Transverse colon (tissue), 4 donors: Measurements from ENCODE around the gene TM6SF1. TPM values are rescaled to one million over a fixed set of nuclear protein-coding genes. Genes with fewer than 3 reads are reported as not detected.

Source experiments
- DNase-seq: peaks from one replicate; pipeline ENCODE4 v3.0.0-alpha.2; 2019
- H3K27ac ChIP-seq, 4 donors: fragments of 200-600 bp; sonication (generic); 2 replicates each; pipeline ENCODE4 v1.5.1; 2016 to 2018; ENCODE audit warnings: inconsistent platforms in 4 of 4
- H3K27me3 ChIP-seq: fragments of 200-600 bp; sonication (generic); 2 replicates; pipeline ENCODE4 v1.5.1; 2017; ENCODE audit warnings: inconsistent platforms
- H3K36me3 ChIP-seq, 4 donors: fragments of 200-600 bp; sonication (generic); 2 replicates each; pipeline ENCODE4 v1.5.1; 2017 to 2019; ENCODE audit warnings: inconsistent platforms in 4 of 4
- H3K4me1 ChIP-seq, 4 donors: fragments of 200-600 bp; sonication (generic); 2 replicates each; pipeline ENCODE4 v1.5.1; 2017 to 2020; ENCODE audit warnings: inconsistent platforms in 4 of 4
- H3K4me3 ChIP-seq, 4 donors: fragments of 200-600 bp; sonication (generic); 1 replicate in 1 of 4; 2 replicates in 3 of 4; pipeline versions ENCODE4 v1.5.1 to v1.6.1; 2017 to 2019; ENCODE audit warnings: inconsistent platforms in 4 of 4
- H3K9me3 ChIP-seq, 2 donors: fragments of 200-600 bp; sonication (generic); 2 replicates each; pipeline ENCODE4 v1.5.1; 2017 to 2019; ENCODE audit warnings: inconsistent platforms in 2 of 2
- CTCF ChIP-seq, 5 experiments: fragments of 200-600 bp in 3 of 5; fragments of 450-650 bp in 2 of 5; sonication (generic) in 3 of 5; IDR thresholded peaks; 1 replicate in 2 of 5; 2 replicates in 3 of 5; pipeline ENCODE4 v1.5.1; 2016 to 2017; ENCODE audit warnings: antibody characterized with exemption in 5 of 5, inconsistent platforms in 3 of 5, mild to moderate bottlenecking in 2 of 5, moderate library complexity in 1 of 5
- EP300 ChIP-seq: sonication (generic); formaldehyde crosslinking; IDR thresholded peaks from one replicate; pipeline ENCODE4 v1.6.1; 2017; ENCODE audit warnings: antibody characterized with exemption, low read depth
- POLR2A ChIP-seq: fragments of 450-650 bp; IDR thresholded peaks from one replicate; pipeline ENCODE4 v1.6.1; 2016; ENCODE audit warnings: antibody characterized with exemption, mild to moderate bottlenecking, moderate library complexity
- POLR2AphosphoS5 ChIP-seq, 3 donors: sonication (generic); formaldehyde crosslinking; IDR thresholded peaks; one replicate each; pipeline ENCODE4 v1.6.1; 2016; ENCODE audit warnings: antibody characterized with exemption in 3 of 3
- WGBS, 2 donors: methylation state at CpG; one replicate each; pipeline ENCODE4 v1.1.5; 2018; ENCODE audit warnings: low coverage in 1 of 2; 5-methylcytosine and 5-hydroxymethylcytosine counted together
- in situ Hi-C, 4 donors: fragments of 200-750 bp; cut with MboI; loops; one replicate each; pipeline versions ENCODE4 v1.15.0 to v1.15.1; 2017; ENCODE audit warnings: low sequenced_read_pairs in 3 of 4, low pct_ligation_motif_present in 1 of 4, low pct_unique_long_range_greater_than_20kb in 1 of 4
- intact Hi-C: fragments of 100-400 bp; cut with DNase I; formaldehyde crosslinking; loops from one replicate; pipeline ENCODE4 v1.15.1; 2023; ENCODE audit warnings: low total_unique reads
- small RNA-seq, 4 donors: library from RNA; depleted of rRNA; stranded (forward); fragments of <200 nt; gene quantifications; one replicate each; pipeline ENCODE3, GENCODE V24; 2016
- total RNA-seq, 4 donors: library from RNA; depleted of rRNA; stranded (reverse); fragments of >200 nt; gene quantifications; one replicate each; pipeline ENCODE4 v1.1.0, GENCODE V29; 2016

Gene TM6SF1
- total RNA-seq, 4 donors from 2014 or later = 0.96 to 1.7 TPM; not detected in 2

- intact Hi-C loops = no loop called here
- 67 to 68% methylated on average over 2 of the region's 2 CpGs for WGBS, 2 donors
Measured at GRCh38 chr15:83178390-83178789, 70.9 kb downstream of the TM6SF1 start.

GRCh38 chr15:83178869-83179325 lies 71.5 kb downstream of the TM6SF1 start:
- DNase-seq = no peak
- no peaks in the 10 kb centered on the region for H3K36me3 ChIP-seq
- TF ChIP-seq EP300 (no peak), POLR2AphosphoS5 (IDR thresholded peaks at IDR 0.05) (no peak), POLR2A (no peak), CTCF (IDR thresholded peaks at IDR 0.05) (no peak)
- H3K4me3 ChIP-seq = no peak overlapping the region
- H3K27ac ChIP-seq = no peak overlapping the region
- H3K27me3 ChIP-seq = no peaks in the 10 kb centered on the region
- H3K9me3 ChIP-seq = no peaks in the 10 kb centered on the region
- in situ Hi-C loops = no loop called here
- WGBS, 2 donors = 93 to 100% methylated on average over 1 to 3 of the region's 3 CpGs
- intact Hi-C loops = no loop called here
- H3K4me1 ChIP-seq = no peaks in the 10 kb centered on the region

More at GRCh38 chr15:83178390-83178789, 70.9 kb downstream of the TM6SF1 start:
- Histone ChIP-seq H3K4me3 (no peak overlapping the region), H3K27ac (no peak overlapping the region), H3K36me3 (no peaks in the 10 kb centered on the region), H3K27me3 (no peaks in the 10 kb centered on the region), H3K4me1 (no peaks in the 10 kb centered on the region), H3K9me3 (no peaks in the 10 kb centered on the region)
- no peak for TF ChIP-seq CTCF (IDR thresholded peaks at IDR 0.05)
- TF ChIP-seq POLR2A = no peak
- no peak for TF ChIP-seq POLR2AphosphoS5 (IDR thresholded peaks at IDR 0.05)
- TF ChIP-seq EP300 = no peak
- in situ Hi-C loops = no loop called here
- no peak for DNase-seq

DNA sequence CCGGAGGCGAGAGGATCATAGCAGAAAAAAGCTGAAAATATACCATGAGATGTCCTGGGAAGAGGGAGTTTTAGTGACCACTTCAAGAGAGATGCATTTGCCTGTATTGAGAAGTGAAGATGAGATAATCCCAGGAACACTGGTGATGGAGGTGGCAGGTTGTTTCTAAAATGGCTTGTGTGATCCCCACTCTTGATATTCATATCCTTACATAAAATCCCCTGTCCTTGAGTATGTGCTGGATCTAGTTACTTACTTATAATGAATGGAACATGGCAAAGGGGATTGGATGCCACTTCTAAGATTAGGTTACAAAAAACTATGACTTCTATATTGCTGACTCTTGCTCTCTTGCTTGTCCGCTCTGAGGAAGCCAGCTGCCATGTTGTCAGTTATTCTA lies 78.1 kb downstream of the TM6SF1 start:
- no peaks in the 10 kb centered on the region for H3K9me3 ChIP-seq
- in situ Hi-C loops (no loop called here), intact Hi-C loops (no loop called here)
- no peaks in the 10 kb centered on the region for H3K4me1 ChIP-seq
- DNase-seq = no peak
- no peaks in the 10 kb centered on the region for H3K36me3 ChIP-seq
- no peak overlapping the region for H3K4me3 ChIP-seq
- WGBS, 2 donors = 94 to 95% methylated on average over 3 of the region's 3 CpGs
- H3K27me3 ChIP-seq = no peaks in the 10 kb centered on the region
- no peak for TF ChIP-seq POLR2A
- no peak for TF ChIP-seq CTCF (IDR thresholded peaks at IDR 0.05)
- TF ChIP-seq POLR2AphosphoS5 (IDR thresholded peaks at IDR 0.05) = no peak
- TF ChIP-seq EP300 = no peak
- no peak overlapping the region for H3K27ac ChIP-seq

Small RNA genes within 50 kb of the gene (small RNA-seq; reads per million reads assigned to genes)
- gene MIR4515 = 0 reads per million in 4 donors

Other genes starting within 250 kb of the TM6SF1 start
- gene HOMER2, start 154.9 kb upstream of the TM6SF1 start, total RNA-seq = 10 to 100 TPM in 1 of 4 donors, 1 to 10 TPM in 2, under 1 TPM in 1; 0.40 to 25.1 (median 6.1) TPM
- 10 to 100 TPM in 2 of 4 donors, 1 to 10 TPM in 2; 2.6 to 16.8 (median 10.6) TPM for gene RAMAC, start 121.4 kb upstream of the TM6SF1 start, total RNA-seq
- 10 to 100 TPM; 10.6 to 42.8 (median 18.9) TPM for gene C15orf40, start 96.0 kb upstream of the TM6SF1 start, total RNA-seq
- 10 to 100 TPM; 65.7 to 96.1 (median 74.1) TPM for gene BTBD1, start 40.4 kb upstream of the TM6SF1 start, total RNA-seq
- 10 to 100 TPM in 1 of 4 donors, 1 to 10 TPM in 3; 2.6 to 16.5 (median 5.2) TPM for gene HDGFL3, start 100.2 kb downstream of the TM6SF1 start, total RNA-seq
- gene BNC1, start 177.0 kb downstream of the TM6SF1 start, total RNA-seq = not detected